HEK293 (cell line): ENCODE data around the gene PARP2.

Source experiments
- CTCF ChIA-PET: fragments of 350-600 bp; formaldehyde crosslinking; extraction: SDS; loops from one replicate; lab custom pipeline; 2021; ENCODE audit warnings: antibody characterized with exemption; lab: Yijun Ruan, JAX
- POLR2A ChIA-PET: fragments of 300-600 bp; formaldehyde crosslinking; extraction: SDS; loops from one replicate; lab custom pipeline; 2020; ENCODE audit warnings: antibody characterized with exemption, inconsistent platforms; lab: Yijun Ruan, JAX
- H3K27ac ChIP-seq: fragments of 200-500 bp; sonication (Bioruptor generic); 2 replicates; pipeline ENCODE4 v1.5.1; 2014; ENCODE audit warnings: low read depth, low read length, control low read depth, inconsistent platforms; ENCODE audit errors: extremely low read depth
- H3K36me3 ChIP-seq, 2 experiments: fragments of 200-500 bp in 1 of 2; sonication (Bioruptor generic) in 1 of 2; 1 replicate in 1 of 2; 2 replicates in 1 of 2; pipeline ENCODE4 v1.5.1; 2014 to 2017; ENCODE audit warnings: inconsistent platforms in 2 of 2, low read length in 2 of 2; ENCODE audit not compliant: control insufficient read depth in 2 of 2, insufficient read depth in 1 of 2
- H3K4me1 ChIP-seq: fragments of 200-500 bp; sonication (Bioruptor generic); 2 replicates; pipeline ENCODE4 v1.5.1; 2014; ENCODE audit warnings: mild to moderate bottlenecking, low read length, inconsistent platforms; ENCODE audit not compliant: control insufficient read depth, insufficient read depth
- H3K4me3 ChIP-seq: 2 replicates; pipeline ENCODE4 v1.5.1; 2011; ENCODE audit warnings: low read depth, mild to moderate bottlenecking, control low read depth, low read length, moderate library complexity
- H3K9me3 ChIP-seq: fragments of 200-500 bp; sonication (Bioruptor generic); 2 replicates; pipeline ENCODE4 v1.5.1; 2014; ENCODE audit warnings: low read depth, low read length, inconsistent platforms; ENCODE audit not compliant: control insufficient read depth, insufficient read depth
- BCL11A ChIP-seq: fragments of 450-650 bp; formaldehyde crosslinking; IDR thresholded peaks from 2 replicates; pipeline ENCODE4 v1.5.1; 2016; ENCODE audit warnings: low read depth, missing biosample characterization, missing genetic modification characterization
- EGR2 ChIP-seq: fragments of 450-650 bp; formaldehyde crosslinking; IDR thresholded peaks from 2 replicates; pipeline ENCODE4 v1.5.1; 2016; ENCODE audit warnings: low read depth, missing biosample characterization, missing genetic modification characterization
- GLIS1 ChIP-seq: fragments of 450-650 bp; formaldehyde crosslinking; IDR thresholded peaks from 2 replicates; pipeline ENCODE4 v1.5.1; 2016; ENCODE audit warnings: missing biosample characterization, missing genetic modification characterization
- PRDM2 ChIP-seq: fragments of 450-650 bp; formaldehyde crosslinking; IDR thresholded peaks from 2 replicates; pipeline ENCODE4 v1.5.1; 2016; ENCODE audit warnings: missing biosample characterization, missing genetic modification characterization, borderline replicate concordance
- PRDM4 ChIP-seq: fragments of 450-650 bp; formaldehyde crosslinking; IDR thresholded peaks from 2 replicates; pipeline ENCODE4 v1.5.1; 2017; ENCODE audit warnings: missing biosample characterization, missing genetic modification characterization
- REPIN1 ChIP-seq: fragments of 450-650 bp; formaldehyde crosslinking; IDR thresholded peaks from 2 replicates; pipeline ENCODE4 v1.5.1; 2017; ENCODE audit warnings: missing biosample characterization, missing genetic modification characterization, low read depth
- SP2 ChIP-seq: fragments of 450-650 bp; formaldehyde crosslinking; IDR thresholded peaks from 2 replicates; pipeline ENCODE4 v1.5.1; 2016; ENCODE audit warnings: missing biosample characterization, missing genetic modification characterization
- ZEB2 ChIP-seq: fragments of 450-650 bp; formaldehyde crosslinking; IDR thresholded peaks from 2 replicates; pipeline ENCODE4 v1.5.1; 2016; ENCODE audit warnings: missing biosample characterization, missing genetic modification characterization
- ZFP69B ChIP-seq: fragments of 450-650 bp; formaldehyde crosslinking; IDR thresholded peaks from 2 replicates; pipeline ENCODE4 v1.5.1; 2016; ENCODE audit warnings: missing biosample characterization, missing genetic modification characterization
- ZNF132 ChIP-seq: fragments of 450-650 bp; formaldehyde crosslinking; IDR thresholded peaks from 2 replicates; pipeline ENCODE4 v1.5.1; 2017; ENCODE audit warnings: missing biosample characterization, missing genetic modification characterization, borderline replicate concordance
- ZNF133 ChIP-seq: fragments of 450-650 bp; formaldehyde crosslinking; IDR thresholded peaks from 2 replicates; pipeline ENCODE4 v1.5.1; 2016; ENCODE audit warnings: missing biosample characterization, missing genetic modification characterization
- ZNF449 ChIP-seq: fragments of 450-650 bp; formaldehyde crosslinking; IDR thresholded peaks from 2 replicates; pipeline ENCODE4 v1.5.1; 2017; ENCODE audit warnings: missing biosample characterization, mild to moderate bottlenecking, missing genetic modification characterization, moderate library complexity
- ZNF48 ChIP-seq: fragments of 450-650 bp; formaldehyde crosslinking; IDR thresholded peaks from 2 replicates; pipeline ENCODE4 v1.5.1; 2016; ENCODE audit warnings: missing biosample characterization, missing genetic modification characterization
- ZNF529 ChIP-seq: fragments of 450-650 bp; formaldehyde crosslinking; IDR thresholded peaks from 2 replicates; pipeline ENCODE4 v1.5.1; 2017; ENCODE audit warnings: missing genetic modification characterization, missing biosample characterization; ENCODE audit not compliant: insufficient replicate concordance
- ZNF530 ChIP-seq: fragments of 450-650 bp; formaldehyde crosslinking; IDR thresholded peaks from 2 replicates; pipeline ENCODE4 v1.5.1; 2016; ENCODE audit warnings: low read depth, missing biosample characterization, missing genetic modification characterization
- ZNF548 ChIP-seq: fragments of 450-650 bp; formaldehyde crosslinking; IDR thresholded peaks from 2 replicates; pipeline ENCODE4 v1.5.1; 2016; ENCODE audit warnings: missing biosample characterization, missing genetic modification characterization
- ZNF555 ChIP-seq: fragments of 450-650 bp; formaldehyde crosslinking; conservative IDR thresholded peaks from 2 replicates; pipeline ENCODE4 v1.5.1; 2017; ENCODE audit warnings: missing biosample characterization, mild to moderate bottlenecking, missing genetic modification characterization, inconsistent platforms
- ZNF629 ChIP-seq: fragments of 450-650 bp; formaldehyde crosslinking; IDR thresholded peaks from 2 replicates; pipeline ENCODE4 v1.5.1; 2017; ENCODE audit warnings: missing biosample characterization, missing genetic modification characterization
- ZXDB ChIP-seq: fragments of 450-650 bp; formaldehyde crosslinking; IDR thresholded peaks from 2 replicates; pipeline ENCODE4 v1.5.1; 2016; ENCODE audit warnings: missing biosample characterization, missing genetic modification characterization

PARP2 gene

GRCh38 chr14:20403521-20403920, 60.1 kb downstream of the PARP2 start:
- Histone ChIP-seq H3K9me3 (no peaks in the 10 kb centered on the region), H3K4me3 (no peak overlapping the region), H3K27ac (no peak overlapping the region), H3K36me3 (peaks cover 36 to 62% of the 10 kb centered on the region in 2 experiments), H3K4me1 (no peaks in the 10 kb centered on the region)
- ChIA-PET CTCF (interaction anchor here (0.8 kb wide), 1 partner anchor 10 kb away, joined by 4 read pairs; no protein-coding TSS in a partner anchor), POLR2A (no interaction called here)
- TF ChIP-seq EGR2 (no peak), ZFP69B (tag by site-specific recombination) (no peak), ZNF555 (no peak), ZNF449 (tag by site-specific recombination) (no peak), SP2 (tag by site-specific recombination) (no peak), ZNF548 (no peak), REPIN1 (no peak), ZNF629 (tag by site-specific recombination) (no peak), GLIS1 (tag by site-specific recombination) (no peak), ZNF530 (tag by site-specific recombination) (no peak), ZNF48 (tag by site-specific recombination) (no peak), PRDM4 (no peak), ZEB2 (no peak), ZNF529 (no peak), BCL11A (tag by site-specific recombination) (no peak), PRDM2 (no peak), ZNF133 (tag by site-specific recombination) (no peak), ZXDB (tag by site-specific recombination) (no peak), ZNF132 (tag by site-specific recombination) (no peak)
